HS-27A (cell line): ENCODE data around the gene ARPC1B.
"Not testable (repeated sequence)": the region's sequence is repeated elsewhere in the genome, so short reads cannot be mapped to it uniquely, and the experiment has no call there.

Experiments used
- DNase-seq: peaks from one replicate; pipeline ENCODE4 v3.0.0-alpha.2; 2012; ENCODE audit warnings: low read depth, missing footprints

Gene ARPC1B

DNA sequence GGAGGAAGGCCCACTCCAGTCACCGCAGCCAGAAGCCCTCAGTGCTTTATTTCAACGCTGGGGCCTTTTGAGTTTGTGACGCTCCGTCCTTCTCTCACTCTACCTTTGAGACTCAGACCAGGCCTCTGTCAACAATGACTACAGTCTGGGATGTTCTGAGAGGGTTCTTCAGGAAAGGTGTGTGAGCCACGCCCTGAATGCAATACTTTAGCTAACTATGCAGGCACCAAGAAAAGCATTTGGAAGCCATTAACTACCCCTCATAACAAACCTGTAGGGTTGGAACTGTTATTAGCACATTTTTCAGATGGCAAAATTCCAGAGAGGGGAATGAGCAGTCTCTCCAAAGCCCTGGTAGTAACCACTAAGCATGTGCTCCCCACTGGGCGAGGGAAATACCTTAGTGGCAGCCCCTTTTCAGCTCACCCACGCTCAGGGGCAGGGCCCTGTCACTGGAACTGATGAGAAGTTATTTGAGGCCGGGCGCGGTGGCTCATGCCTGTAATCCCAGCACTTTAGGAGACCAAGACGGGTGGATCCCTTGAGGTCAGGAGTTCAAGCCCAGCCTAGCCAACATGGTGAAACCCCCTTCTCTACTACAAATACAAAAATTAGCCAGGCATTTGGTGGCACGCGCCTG, 5.7 kb upstream of the ARPC1B start:
- DNase-seq: no peak

DNA sequence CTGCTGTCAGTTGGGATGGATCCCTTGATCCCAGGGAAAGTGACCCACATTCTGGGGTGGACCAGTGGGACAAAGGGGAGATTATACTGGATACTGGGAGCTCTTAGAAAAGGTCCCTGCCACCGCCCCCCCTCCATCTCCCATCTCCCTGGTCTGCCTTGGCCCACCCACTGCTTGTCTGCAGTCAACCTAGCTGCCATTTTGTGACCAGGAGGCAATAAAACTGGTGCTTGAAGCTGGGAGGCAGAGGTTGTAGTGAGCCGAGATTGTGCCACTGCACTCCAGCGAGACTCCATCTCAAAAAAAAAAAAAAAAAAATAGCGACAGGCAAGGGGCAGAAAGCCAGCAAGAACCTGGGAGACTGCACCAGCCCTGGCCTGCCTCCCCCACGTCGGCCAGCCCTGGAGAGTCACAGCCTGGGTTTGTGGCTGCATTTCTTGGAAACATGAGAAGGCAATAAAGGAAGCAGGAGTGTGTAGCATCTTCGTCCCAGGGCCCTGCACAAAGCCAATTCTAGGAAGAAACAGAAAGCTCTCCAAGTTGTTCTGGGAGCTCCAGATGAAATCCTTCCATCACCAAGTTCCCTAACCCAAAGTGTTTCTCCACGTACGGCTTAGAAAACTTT, 4.7 kb upstream of the ARPC1B start:
- no peak for DNase-seq

DNA sequence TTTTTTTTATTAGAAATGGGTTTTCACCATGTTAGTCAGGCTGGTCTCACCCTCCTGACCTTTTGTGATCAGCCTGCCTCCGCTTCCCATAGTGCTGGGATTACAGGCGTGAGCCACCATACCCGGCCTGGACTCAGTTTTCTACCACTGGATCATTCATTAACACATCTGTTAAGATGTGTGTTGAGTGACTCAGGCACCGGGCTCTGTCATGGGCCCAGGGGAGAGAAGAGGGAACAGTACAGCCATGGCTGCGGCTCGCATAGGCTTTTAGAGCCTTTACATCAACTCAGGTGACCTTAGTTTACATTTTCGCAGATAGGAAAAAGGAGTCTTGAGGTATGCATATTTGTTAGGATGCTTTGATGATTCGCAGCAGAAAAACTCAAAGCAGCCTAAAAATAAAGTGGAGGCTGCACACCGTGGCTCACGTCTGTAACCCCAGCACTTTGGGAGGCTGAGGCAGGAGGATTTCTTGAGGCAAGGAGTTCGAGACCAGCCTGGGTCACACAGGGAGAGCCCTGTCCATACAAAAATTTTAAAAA, 3.1 kb upstream of the ARPC1B start:
- DNase-seq: no peak

DNA sequence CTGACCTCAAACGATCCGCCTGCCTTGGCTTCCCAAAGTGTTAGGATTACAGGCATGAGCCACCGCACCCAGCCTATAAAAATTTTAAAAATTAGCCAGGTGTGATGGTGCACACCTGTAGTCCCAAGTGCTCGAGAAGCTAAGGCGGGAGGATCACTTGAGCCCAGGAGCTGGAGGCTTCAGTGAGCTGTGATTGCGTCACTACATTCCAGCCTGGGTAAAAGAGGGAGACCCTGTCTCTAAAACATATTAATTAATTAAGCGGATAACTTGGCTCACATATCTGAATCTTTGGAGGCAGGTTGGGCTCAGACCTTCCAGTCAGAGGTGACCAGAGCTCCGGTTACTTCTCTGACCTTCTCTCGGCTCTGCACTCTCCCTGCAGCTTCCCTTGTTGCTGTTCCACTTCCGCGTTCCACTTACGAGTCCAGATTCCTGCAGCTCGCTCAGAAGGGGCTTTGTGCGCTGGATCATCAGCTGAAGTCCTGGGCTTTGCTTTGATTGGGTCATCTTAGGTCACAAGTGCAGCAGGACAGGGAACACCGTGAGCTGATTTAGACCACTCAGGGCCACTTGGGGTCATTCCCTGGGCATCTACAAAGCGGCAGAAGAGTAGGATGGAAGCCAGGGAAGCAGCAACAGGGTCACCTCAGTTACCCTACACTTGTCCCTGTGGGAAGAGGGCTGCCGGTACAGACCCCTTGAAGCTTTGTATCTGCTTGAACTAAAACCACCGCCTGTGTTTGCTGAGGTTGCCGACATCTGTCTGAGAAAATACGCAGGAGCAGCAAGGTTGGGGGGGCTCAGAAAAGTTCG, 2.0 kb upstream of the ARPC1B start:
- DNase-seq: no peak

- no peak for DNase-seq
These were observed 1.2 kb upstream of the ARPC1B start for GRCh38 chr7:99373091-99374066.

DNA sequence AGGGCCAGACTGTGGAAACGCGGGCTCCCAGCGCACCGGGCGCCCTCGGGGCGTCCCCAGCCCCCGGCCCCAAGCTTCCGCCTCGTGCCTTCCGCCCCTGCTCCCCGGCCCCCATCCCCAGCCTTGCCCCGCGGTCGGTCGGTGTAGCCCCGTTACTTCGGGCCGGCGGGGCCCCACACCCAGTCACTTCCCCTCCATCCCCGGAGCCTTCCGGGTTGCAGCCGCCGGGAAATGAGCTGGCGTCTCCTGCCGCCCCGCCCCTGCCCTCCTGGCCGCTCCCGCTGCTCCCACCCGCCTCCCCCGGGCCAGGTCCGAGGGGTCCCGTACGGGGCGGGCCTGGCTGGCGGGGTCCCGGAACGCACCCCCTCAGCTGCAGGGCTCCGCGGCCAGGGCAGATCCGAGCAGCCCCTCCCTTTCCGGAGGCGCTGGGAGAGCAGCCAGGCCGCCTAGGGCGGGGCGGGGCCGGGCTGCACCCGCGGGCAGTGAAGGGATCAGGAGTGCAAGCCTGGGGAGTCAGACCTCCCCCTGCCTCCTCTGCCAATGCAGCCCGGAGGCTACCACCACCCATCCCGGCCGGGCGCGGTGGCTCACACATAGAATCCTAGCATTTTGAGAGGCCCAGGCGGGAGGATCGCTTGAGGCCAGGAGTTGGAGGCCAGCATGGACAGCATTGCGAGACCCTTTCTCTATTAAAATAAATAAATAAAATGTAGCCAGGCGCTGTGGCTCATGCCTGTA, 709 bp downstream of the ARPC1B start:
- DNase-seq: no peak

DNA sequence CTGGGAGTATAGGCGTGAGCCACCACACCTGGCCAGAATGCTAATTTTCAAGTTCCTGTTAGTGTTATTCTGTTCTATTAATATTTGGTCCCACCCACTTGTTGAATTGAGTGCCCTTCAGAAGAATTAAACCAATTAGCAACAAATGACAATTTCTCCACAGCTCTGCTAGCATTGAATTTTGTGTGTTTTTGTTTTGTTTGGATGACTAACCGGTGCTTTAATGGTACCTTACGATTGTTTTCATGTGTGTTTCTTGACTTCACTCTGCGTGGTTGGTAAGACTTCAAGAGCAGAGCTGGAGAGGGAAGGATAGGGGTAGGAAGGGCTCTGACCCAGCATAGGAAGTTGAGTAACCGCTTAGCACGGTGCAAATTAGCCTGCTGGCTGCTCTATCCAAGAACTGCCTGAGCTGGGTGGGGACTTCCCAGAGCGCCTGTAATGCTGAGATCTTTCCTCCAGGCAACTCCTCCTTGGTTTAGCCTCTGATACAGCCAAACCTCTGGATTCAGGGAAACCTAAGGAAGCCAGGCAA, 4.6 kb downstream of the ARPC1B start:
- DNase-seq: no peak

GRCh38 chr7:99379693-99380031, 5.1 kb downstream of the ARPC1B start:
- DNase-seq: not testable (repeated sequence)

- no peak for DNase-seq
These were observed 5.7 kb downstream of the ARPC1B start for GRCh38 chr7:99380032-99380822.

DNA sequence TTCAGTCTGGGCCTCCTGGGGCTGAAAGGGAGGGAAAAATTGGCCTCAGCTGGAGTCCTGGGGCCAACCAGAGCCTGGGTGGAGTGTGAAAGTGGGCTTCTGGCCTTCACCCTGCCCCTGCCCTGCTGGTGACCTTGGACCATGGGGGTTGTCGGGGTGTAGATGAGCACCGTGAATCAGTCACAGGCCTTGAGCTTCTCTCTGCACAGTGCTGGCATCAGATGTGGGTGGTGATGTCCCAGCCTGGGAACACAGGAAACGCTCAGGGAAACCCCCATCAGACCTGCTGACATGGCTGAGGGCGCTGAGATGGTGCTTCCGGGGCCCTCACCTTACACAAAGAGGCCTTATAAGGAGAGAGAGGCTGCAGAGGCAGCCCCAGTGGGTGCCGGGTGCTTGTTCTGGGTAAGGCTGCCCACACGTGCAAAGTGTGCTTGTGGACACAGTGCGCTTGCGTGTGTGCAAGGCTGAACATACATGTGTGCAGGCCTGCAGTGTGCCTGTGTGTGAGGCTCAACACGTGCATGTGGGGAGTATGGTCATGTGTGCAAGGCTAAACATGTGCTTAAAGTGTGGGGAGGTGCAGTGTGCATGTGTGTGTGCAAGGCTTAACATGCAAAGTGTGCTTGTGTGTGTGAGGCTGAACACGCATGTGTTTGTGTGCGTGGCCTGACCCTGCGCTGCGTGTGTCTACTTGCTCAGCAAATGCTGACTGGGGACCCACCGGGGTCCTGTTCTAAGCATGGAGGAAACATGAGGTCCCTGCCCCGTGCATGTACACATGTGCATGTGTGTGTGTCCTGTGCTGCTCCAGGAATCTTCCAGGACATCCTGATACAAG, 6.5 kb downstream of the ARPC1B start:
- no peak for DNase-seq

DNA sequence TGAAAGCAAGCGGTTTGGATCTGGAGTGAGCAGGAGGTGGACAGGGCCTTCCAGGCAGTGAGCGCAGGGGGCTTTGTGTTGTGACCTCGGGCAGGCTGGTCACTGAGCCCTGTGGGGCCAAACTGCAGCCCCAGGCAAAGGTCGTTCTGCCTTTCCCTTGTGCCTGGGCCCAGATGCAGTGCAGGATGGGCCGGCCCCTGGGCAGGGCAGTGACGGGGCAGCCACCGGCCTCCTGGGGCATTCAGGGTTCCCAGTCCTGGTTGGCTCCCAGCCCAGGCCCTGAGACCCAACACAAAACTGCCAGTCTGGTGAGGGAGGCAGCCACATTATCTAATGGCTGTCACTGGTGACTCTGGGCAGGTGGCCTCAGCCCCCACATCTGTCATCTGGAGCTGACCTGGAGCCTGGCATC, 7.1 kb downstream of the ARPC1B start:
- DNase-seq: no peak

- DNase-seq: no peak
These were observed 8.7 kb downstream of the ARPC1B start for GRCh38 chr7:99383203-99383602.

DNA sequence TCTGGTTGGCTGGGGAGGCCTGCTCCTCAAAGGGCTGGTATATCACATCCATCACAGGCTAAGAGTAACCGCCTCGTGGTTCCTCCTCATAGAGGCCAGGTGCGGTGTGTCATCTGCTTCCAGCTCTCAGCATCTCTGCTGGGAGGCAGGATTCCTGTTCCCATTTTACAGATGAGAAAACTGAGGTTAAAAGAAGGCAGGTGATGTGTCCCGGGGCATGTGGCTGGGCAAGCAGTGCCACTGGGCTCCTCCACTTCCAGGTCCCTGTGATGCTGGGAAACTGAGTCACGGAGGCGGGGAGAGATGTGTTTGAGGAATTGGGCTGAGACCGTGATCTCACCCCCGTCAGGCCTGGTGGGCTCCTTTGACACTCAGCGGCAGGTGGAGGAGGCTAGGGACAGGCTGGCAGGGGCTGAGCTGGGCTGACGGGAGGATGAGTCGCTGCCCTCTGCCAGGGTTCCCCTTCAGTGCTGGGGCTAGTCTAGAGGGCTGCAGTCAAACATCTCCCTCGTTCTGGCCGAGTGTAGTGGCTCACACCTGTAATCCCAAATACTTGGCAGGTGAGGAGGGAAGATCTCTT, 9.4 kb downstream of the ARPC1B start:
- DNase-seq: no peak

- no peak for DNase-seq
These were observed 10.0 kb downstream of the ARPC1B start for GRCh38 chr7:99384523-99384922.

DNA sequence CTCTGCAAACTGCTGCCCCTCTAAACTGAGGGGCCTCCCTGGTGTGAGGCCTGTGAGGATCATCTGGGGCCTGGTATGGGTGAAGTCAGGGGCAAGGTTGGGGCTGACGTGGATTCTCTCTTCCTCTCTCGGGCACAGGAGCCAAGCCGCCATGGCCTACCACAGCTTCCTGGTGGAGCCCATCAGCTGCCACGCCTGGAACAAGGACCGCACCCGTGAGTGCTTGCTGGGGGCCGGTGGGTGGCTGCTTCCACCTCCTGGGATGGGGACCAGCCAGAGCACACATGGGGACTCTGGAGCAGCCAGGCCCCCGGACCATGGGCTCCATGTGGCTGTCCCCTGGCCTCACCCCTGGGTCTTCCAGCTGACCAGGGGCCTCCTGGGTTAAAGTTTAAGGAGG, 11.0 kb downstream of the ARPC1B start:
- DNase-seq: no peak

- DNase-seq: no peak
These were observed 12.2 kb downstream of the ARPC1B start for GRCh38 chr7:99386584-99387238.

DNA sequence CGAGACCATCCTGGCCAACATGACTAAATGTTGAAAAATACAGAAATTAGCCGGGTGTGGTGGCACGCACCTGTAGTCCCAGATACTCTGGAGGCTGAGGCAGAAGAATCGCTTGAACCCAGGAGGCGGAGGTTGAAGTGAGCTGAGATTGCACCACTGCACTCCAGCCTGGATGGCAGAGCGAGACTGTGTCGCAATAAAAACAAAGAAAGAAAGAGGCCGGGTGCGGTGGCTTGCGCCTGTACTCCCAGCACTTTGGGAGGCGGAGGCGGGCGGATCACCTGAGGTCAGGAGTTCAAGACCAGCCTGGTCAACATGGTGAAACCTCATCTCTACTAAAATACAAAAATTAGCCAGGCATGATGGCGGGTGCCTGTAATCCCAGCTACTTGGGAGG, 12.7 kb downstream of the ARPC1B start:
- not testable (repeated sequence) for DNase-seq

- DNase-seq: no peak
These were observed 13.4 kb downstream of the ARPC1B start for GRCh38 chr7:99387912-99388311.
